GM06990 (cell line): Measurements from ENCODE around the gene SPOCK2.

Experiments
- DNase-seq: peaks from one replicate; pipeline ENCODE4 v3.0.0-alpha.2; 2011; ENCODE audit not compliant: insufficient read length; ENCODE audit errors: extremely low read depth
- H3K27me3 ChIP-seq: replicated peaks from 2 replicates; pipeline ENCODE4 v1.6.0; 2011; ENCODE audit warnings: low read length; ENCODE audit not compliant: control insufficient read depth, insufficient read depth
- H3K36me3 ChIP-seq: 2 replicates; pipeline ENCODE4 v1.5.1; 2011; ENCODE audit warnings: low read length; ENCODE audit not compliant: control insufficient read depth, insufficient read depth
- H3K4me3 ChIP-seq: replicated peaks from 2 replicates; pipeline ENCODE4 v1.5.1; 2011; ENCODE audit warnings: low read depth, mild to moderate bottlenecking, control low read depth, low read length
- CTCF ChIP-seq: IDR thresholded peaks from 2 replicates; pipeline ENCODE4 v1.5.1; 2011; ENCODE audit warnings: low read length, control low read depth, mild to moderate bottlenecking, inconsistent platforms; ENCODE audit not compliant: insufficient read depth, poor library complexity, severe bottlenecking

SPOCK2 gene

GRCh38 chr10:72011016-72011415 lies 77.3 kb downstream of the SPOCK2 start:
- no peaks in the 10 kb centered on the region for H3K36me3 ChIP-seq
- H3K4me3 ChIP-seq: no peak overlapping the region
- no peak for TF ChIP-seq CTCF
- no peaks in the 10 kb centered on the region for H3K27me3 ChIP-seq
- DNase-seq: no peak

- DNase-seq: no peak
- no peak for TF ChIP-seq CTCF
- Histone ChIP-seq H3K36me3 (no peaks in the 10 kb centered on the region), H3K27me3 (no peaks in the 10 kb centered on the region), H3K4me3 (no peak overlapping the region)
Observed at GRCh38 chr10:72010234-72010973, 77.9 kb downstream of the SPOCK2 start.

- Histone ChIP-seq H3K27me3 (no peaks in the 10 kb centered on the region), H3K36me3 (no peaks in the 10 kb centered on the region), H3K4me3 (no peak overlapping the region)
- TF ChIP-seq CTCF: no peak
- no peak for DNase-seq
Observed at GRCh38 chr10:72009425-72010081, 78.8 kb downstream of the SPOCK2 start.

- no peak for DNase-seq
- no peaks in the 10 kb centered on the region for H3K36me3 ChIP-seq
- no peak overlapping the region for H3K4me3 ChIP-seq
- no peaks in the 10 kb centered on the region for H3K27me3 ChIP-seq
- no peak for TF ChIP-seq CTCF
Observed at GRCh38 chr10:72009051-72009424, 79.3 kb downstream of the SPOCK2 start.
